Measurements from ENCODE around the gene SRGAP1.

SRGAP1 gene

GRCh38 chr12:63928305-63928704, 83.8 kb downstream of the SRGAP1 start:
- in situ Hi-C loops (cut with MboI; ENCODE audit: low sequenced_read_pairs): no loop called here

DNA sequence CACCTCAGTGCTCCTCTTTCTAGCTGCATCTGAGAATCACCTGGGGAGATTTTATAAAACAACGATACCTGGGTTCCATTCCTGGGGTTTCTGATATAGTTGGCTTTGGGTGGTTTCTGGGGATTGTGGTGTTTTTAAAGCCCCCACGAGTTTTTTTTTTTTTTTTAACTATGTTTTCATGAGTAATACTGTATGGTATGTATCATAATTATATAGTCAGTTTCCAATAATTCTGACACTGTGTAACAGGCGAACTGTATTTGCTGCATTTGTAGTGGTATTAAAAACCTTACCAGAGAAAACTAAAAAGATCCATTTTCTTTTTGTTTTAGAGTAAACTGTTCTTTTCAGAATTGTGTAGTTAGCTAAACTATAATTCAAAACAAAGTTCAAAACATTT, 84.9 kb downstream of the SRGAP1 start:
- in situ Hi-C loops (cut with MboI; ENCODE audit: low sequenced_read_pairs): no loop called here

- in situ Hi-C loops (cut with MboI; ENCODE audit: low sequenced_read_pairs): no loop called here
These were observed 86.5 kb downstream of the SRGAP1 start for GRCh38 chr12:63930971-63931370.

DNA sequence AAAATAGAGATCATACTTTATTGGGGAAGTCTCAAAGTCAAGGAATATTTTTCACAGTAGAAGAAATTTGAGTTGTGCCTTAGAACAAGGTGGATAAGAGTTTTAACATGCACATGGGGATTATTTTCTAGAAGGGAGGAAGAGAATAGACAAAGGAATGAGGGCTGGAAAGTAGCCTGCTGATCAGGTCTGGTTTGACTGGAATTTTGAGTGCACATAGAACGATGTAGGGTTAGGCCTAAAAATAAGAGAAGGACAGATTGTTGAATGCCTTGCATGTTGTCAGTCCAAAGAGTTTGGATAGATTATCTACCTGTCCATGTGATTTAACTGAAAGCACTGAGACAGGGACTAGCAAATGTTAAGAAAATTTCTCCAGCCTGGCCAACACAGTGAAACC, 87.2 kb downstream of the SRGAP1 start:
- in situ Hi-C loops (cut with MboI; ENCODE audit: low sequenced_read_pairs): no loop called here

DNA sequence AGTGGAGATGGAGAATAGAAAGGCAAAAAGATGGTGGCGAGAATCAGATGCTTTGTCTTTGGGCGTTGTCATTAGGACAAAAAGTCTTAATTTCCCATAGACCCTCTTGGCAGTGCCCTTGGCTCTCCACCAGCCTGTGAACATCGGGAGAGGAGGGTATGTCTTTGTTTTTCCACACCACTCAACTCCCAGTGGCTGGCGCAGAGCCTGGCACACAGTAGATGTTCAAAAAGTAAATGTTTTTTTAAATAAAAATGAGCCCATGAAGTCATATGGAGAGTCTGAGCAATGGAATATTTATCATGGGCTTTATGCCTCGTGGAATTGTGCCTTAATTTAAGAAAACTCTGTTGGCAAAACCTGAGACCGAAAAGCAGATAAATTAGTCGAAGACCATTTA, 90.4 kb downstream of the SRGAP1 start:
- in situ Hi-C loops (cut with MboI; ENCODE audit: low sequenced_read_pairs): no loop called here

- in situ Hi-C loops (cut with MboI; ENCODE audit: low sequenced_read_pairs): no loop called here
These were observed 90.9 kb downstream of the SRGAP1 start for GRCh38 chr12:63935361-63935760.

DNA sequence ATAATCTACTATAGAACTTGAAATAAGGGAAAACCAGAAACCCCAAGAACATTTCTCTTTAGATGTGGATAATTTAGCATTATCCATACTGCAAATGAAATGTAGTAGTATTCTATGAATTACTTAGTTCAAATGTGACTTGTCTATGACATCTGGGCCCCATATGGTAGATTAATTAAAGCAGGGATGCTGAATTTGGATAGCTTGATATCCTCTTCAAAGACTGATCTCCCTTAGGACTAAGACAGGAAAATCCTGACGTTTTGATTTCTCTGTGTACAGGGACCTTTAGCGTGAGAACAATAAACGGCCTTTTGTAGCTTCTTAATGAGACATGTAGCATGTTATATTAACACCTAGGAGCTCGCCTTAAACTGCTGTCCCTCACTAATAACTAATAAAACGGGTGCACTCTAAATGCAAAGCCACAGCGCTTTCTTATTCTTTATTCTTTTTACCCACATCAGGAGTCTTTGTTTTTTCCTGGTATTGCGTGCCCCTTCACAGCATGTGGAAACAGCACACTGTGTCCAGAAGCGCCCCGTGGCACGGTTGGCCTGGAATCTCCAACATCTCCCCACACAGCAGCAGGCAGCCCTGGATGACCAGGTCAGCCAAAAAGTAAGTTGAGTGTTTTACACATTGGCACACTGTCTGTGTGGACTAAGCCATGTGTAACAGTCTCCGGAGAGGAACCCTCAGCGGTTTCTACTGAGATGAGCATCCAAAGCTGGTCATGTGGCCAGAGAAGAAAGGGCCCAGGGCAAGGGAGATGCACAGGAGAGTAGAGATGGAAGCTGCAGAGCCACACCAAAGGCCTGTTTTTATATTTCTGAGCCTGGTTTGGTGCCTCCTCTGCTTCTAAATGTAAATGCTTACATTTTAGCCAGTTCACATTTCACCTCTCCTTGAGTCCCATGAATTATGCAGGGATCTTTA, 93.1 kb downstream of the SRGAP1 start:
- in situ Hi-C loops (cut with MboI; ENCODE audit: low sequenced_read_pairs): no loop called here

- in situ Hi-C loops (cut with MboI; ENCODE audit: low sequenced_read_pairs): no loop called here
These were observed 96.0 kb downstream of the SRGAP1 start for GRCh38 chr12:63940310-63941005.

- in situ Hi-C loops (cut with MboI; ENCODE audit: low sequenced_read_pairs): no loop called here
These were observed 96.8 kb downstream of the SRGAP1 start for GRCh38 chr12:63941166-63941800.

DNA sequence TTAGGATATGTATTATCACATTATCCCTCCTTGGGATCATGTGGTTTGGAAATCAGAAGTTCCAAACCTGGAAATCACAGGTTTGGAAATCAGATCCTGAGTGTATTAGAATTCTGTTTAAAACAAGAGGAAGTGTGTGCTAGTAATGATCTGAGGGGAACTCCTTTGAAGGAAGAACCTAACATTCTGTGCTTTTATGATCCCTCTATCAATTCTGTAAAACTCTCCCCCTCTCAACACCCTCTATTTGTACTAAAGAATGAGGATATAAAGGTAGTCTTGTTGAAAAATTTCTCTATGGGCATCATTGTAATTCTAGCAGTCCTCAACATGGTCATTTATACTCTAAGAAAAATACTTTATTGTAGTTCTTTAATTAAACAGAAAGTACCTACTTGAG, 97.4 kb downstream of the SRGAP1 start:
- in situ Hi-C loops (cut with MboI; ENCODE audit: low sequenced_read_pairs): no loop called here

DNA sequence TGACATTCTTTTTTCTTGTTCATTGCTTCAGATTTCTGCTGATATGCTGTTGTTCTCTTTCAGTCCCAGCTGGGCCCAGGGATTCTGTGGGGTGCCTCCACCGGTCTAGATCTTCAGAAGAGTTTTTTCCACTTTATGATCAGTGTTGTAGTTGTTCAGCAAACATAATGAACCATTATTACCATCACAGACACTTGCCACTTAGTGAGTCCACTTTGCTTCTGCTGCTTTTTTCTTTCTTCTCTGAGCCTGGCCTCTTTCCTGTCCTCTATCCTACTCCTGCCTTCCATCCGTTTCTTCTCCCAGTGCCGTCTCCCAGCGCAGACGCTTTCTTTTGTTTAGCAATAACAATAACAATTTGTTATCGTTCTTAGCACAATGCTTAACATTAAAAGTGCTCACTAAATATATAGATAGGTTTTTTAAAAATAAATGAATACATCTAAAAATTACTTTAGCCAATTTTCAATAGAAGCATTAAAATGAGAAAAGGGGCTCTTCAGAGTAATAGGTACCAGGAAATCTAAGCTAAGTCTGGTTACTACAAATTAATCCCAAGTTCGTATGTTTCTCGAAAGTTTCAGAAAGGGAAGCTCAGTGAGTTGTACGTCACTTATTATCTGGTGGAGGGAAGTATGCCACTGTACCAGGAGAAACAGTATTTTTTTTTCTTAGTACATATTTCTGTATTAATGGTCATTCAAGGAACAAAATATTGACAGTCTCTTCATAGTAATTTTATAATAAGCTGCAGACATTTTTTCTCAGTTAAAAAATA, 98.2 kb downstream of the SRGAP1 start:
- in situ Hi-C loops (cut with MboI; ENCODE audit: low sequenced_read_pairs): no loop called here

- in situ Hi-C loops (cut with MboI; ENCODE audit: low sequenced_read_pairs): no loop called here
These were observed 99.6 kb downstream of the SRGAP1 start for GRCh38 chr12:63944034-63944579.

GRCh38 chr12:63944586-63945228, 100.2 kb downstream of the SRGAP1 start:
- in situ Hi-C loops (cut with MboI; ENCODE audit: low sequenced_read_pairs): no loop called here

DNA sequence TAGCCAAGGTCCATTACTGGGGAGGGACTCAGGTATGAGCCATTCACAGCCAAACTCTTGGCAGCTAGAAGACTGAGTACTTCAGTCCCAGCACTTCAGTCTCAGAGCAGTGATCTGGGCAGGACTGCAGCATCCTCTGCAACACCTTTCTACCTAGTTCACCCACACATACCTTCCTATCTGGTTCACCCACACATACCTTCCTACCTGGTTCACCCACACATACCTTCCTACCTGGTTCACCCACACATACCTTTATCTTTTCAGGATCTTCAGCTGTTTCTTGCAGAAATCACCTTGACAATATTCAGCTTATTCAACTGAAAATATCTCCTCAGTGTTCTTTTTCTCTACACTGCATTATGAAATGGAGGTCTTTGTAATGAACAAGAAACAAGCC, 101.3 kb downstream of the SRGAP1 start:
- in situ Hi-C loops (cut with MboI; ENCODE audit: low sequenced_read_pairs): no loop called here

DNA sequence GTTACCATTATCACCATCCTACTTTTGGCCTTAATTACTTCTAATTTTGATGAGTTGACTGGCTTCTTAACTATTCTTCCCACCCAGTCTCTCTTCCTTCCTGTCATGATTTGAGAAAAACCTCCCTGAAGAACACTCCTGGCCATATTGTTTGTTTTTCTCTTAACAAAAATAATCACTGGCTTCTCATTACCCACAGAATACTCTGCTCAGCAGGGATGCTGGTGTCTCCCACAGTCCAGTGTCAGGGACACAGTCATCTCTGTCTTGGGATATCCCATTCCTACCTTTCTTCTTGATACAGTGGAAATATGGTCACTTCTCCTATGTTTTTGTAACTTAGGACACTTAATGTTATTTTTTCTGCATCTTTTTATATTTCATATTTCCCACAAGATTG, 103.7 kb downstream of the SRGAP1 start:
- in situ Hi-C loops (cut with MboI; ENCODE audit: low sequenced_read_pairs): no loop called here

DNA sequence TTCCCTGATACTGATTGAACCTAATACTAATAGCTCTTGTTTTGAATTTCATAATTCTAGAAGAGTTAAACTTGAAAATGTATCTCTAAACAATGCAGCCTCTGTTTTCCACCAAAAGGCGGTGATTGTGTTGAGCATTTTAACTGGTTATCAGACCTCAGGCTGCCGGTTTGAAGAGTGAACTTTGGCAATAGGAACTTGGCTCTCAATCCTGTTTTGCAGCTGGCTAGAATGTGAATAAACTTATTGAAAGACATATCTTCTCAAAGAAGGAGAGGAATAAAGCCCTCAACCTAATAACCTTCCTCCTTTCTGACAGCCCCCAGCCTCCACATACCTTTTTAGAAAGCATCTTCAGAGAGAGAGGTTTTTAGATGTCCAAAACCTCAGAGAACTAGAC, 105.4 kb downstream of the SRGAP1 start:
- in situ Hi-C loops (cut with MboI; ENCODE audit: low sequenced_read_pairs): no loop called here

- in situ Hi-C loops (cut with MboI; ENCODE audit: low sequenced_read_pairs): no loop called here
These were observed 108.5 kb downstream of the SRGAP1 start for GRCh38 chr12:63952995-63953394.

- in situ Hi-C loops (cut with MboI; ENCODE audit: low sequenced_read_pairs): no loop called here
These were observed 111.5 kb downstream of the SRGAP1 start for GRCh38 chr12:63955831-63956666.

DNA sequence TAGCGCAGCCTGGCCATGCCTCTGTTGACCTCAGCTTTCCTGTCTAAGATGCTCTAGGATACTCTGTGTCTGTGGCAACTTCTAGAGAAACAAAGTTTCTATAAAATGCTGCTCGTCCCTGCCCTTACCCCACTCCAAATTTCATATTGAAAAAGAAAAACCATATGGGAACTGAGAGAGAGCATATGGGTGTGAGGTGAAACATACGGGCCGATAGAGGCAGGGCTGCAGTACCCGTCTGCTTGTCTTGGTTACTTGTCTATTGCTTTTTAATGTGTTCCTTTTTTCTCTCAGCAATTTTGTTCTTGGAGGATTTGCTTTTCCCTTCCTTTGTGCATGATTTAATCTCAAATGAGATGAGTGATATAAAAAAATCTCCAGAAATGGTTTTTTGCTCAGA, 113.0 kb downstream of the SRGAP1 start:
- in situ Hi-C loops (cut with MboI; ENCODE audit: low sequenced_read_pairs): no loop called here

Measured in hTERT RPE-1 (cell line).